ENCODE measurements around the gene ADAM12.

DNA sequence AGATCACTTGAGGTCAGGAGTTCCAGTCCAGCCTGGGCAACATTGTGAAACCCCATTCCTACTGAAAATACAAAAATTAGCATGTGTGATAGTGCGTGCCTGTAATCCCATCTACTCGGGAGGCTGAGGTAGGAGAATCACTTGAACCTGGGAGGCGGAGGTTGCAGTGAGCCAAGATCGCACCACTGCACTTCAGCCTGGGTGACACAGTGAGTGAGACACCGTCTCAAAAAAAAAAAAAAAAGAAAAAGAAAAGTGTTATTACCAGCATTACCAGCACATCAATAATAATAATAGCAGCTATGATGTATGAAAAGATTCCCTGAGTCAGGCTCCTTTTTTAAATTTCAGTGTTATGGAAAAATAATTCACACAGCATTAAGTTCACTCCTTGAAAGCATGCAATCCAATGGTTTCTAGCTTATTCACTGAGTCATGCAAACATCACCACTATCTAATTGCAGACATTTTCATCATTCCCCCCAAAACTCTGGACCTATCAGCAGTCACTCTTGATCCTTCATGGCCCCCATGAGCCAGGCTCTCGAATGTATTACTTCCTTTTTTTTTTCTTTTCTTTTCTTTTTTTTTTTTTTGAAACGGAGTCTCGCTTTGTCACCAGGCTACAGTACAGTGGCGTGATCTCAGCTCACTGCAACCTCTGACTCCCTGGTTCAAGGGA is 263.5 kb downstream of the ADAM12 start:
- TF ChIP-seq, protein P1, sequence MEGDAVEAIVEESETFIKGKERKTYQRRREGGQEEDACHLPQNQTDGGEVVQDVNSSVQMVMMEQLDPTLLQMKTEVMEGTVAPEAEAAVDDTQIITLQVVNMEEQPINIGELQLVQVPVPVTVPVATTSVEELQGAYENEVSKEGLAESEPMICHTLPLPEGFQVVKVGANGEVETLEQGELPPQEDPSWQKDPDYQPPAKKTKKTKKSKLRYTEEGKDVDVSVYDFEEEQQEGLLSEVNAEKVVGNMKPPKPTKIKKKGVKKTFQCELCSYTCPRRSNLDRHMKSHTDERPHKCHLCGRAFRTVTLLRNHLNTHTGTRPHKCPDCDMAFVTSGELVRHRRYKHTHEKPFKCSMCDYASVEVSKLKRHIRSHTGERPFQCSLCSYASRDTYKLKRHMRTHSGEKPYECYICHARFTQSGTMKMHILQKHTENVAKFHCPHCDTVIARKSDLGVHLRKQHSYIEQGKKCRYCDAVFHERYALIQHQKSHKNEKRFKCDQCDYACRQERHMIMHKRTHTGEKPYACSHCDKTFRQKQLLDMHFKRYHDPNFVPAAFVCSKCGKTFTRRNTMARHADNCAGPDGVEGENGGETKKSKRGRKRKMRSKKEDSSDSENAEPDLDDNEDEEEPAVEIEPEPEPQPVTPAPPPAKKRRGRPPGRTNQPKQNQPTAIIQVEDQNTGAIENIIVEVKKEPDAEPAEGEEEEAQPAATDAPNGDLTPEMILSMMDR (IDR thresholded peaks at IDR 0.05; ENCODE audit: low read depth, low read length), result no peak
- TF ChIP-seq EZH2phosphoT487 (IDR thresholded peaks at IDR 0.05; ENCODE audit: low read depth), result no peak

Measured in OCI-LY3 (cell line).